GM23338 (cell line): ENCODE results near the gene DCUN1D2. TPM values are rescaled to one million over a fixed set of nuclear protein-coding genes. Genes with fewer than 3 reads are reported as not detected.

Source experiments
- ATAC-seq: fragments of 200-7000 bp; cut with Tn5 transposase; 3 replicates; pipeline ENCODE4 v1.9.1; 2020
- DNase-seq: peaks from one replicate; pipeline ENCODE4 v3.0.0-alpha.2; 2015; ENCODE audit warnings: low spot score
- H2AFZ ChIP-seq: fragments of 200-600 bp; sonication (generic); 2 replicates; pipeline ENCODE4 v1.8.0; 2016; ENCODE audit warnings: antibody characterized with exemption, mild to moderate bottlenecking, moderate library complexity
- H3F3A ChIP-seq: fragments of 200-600 bp; sonication (generic); replicated peaks from 2 replicates; pipeline ENCODE4 v1.8.0; 2017; ENCODE audit warnings: antibody characterized with exemption, mixed run types, low read depth
- H3K27ac ChIP-seq: fragments of 200-600 bp; sonication (generic); 2 replicates; pipeline ENCODE4 v1.6.1; 2016; ENCODE audit warnings: low read depth
- H3K27me3 ChIP-seq: fragments of 200-600 bp; sonication (generic); 2 replicates; pipeline ENCODE4 v1.8.0; 2016; ENCODE audit warnings: mild to moderate bottlenecking, mixed run types, moderate library complexity; ENCODE audit not compliant: insufficient read depth
- H3K36me3 ChIP-seq: fragments of 200-600 bp; sonication (generic); 2 replicates; pipeline ENCODE4 v1.8.0; 2016; ENCODE audit warnings: mild to moderate bottlenecking; ENCODE audit not compliant: insufficient read depth
- H3K4me1 ChIP-seq: fragments of 200-600 bp; sonication (generic); 2 replicates; pipeline ENCODE4 v1.8.0; 2016; ENCODE audit warnings: mild to moderate bottlenecking, moderate library complexity; ENCODE audit not compliant: insufficient read depth
- H3K4me2 ChIP-seq: fragments of 200-600 bp; sonication (generic); 2 replicates; pipeline ENCODE4 v1.7.1; 2017; ENCODE audit warnings: mixed run types
- H3K4me3 ChIP-seq: fragments of 200-600 bp; sonication (generic); 2 replicates; pipeline ENCODE4 v1.6.1; 2016; ENCODE audit warnings: mixed run types
- H3K79me2 ChIP-seq: fragments of 200-600 bp; sonication (generic); replicated peaks from 2 replicates; pipeline ENCODE4 v1.8.0; 2017; ENCODE audit warnings: mild to moderate bottlenecking; ENCODE audit not compliant: insufficient read depth
- H3K9me2 ChIP-seq: fragments of 200-600 bp; sonication (generic); 2 replicates; pipeline ENCODE4 v1.8.0; 2017; ENCODE audit not compliant: insufficient read depth
- H4K20me1 ChIP-seq: fragments of 200-600 bp; sonication (generic); replicated peaks from 2 replicates; pipeline ENCODE4 v1.8.0; 2017; ENCODE audit warnings: mild to moderate bottlenecking; ENCODE audit not compliant: insufficient read depth
- H3K27ac Mint-ChIP-seq: 2 replicates; pipeline ENCODE4 v1.8.0; 2020; ENCODE audit warnings: inconsistent platforms, mild to moderate bottlenecking, moderate library complexity, mixed read lengths
- H3K27me3 Mint-ChIP-seq: 3 replicates; pipeline ENCODE4 v1.8.0; 2022; ENCODE audit warnings: low read depth, mild to moderate bottlenecking, moderate library complexity, mixed read lengths, inconsistent platforms; ENCODE audit not compliant: insufficient read depth, poor library complexity
- H3K36me3 Mint-ChIP-seq: 3 replicates; pipeline ENCODE4 v1.8.0; 2021; ENCODE audit warnings: low read depth, mild to moderate bottlenecking, inconsistent platforms, moderate library complexity, mixed read lengths
- H3K4me1 Mint-ChIP-seq: 3 replicates; pipeline ENCODE4 v1.8.0; 2020; ENCODE audit warnings: mild to moderate bottlenecking, inconsistent platforms, mixed read lengths
- H3K4me3 Mint-ChIP-seq: 3 replicates; pipeline ENCODE4 v1.8.0; 2021; ENCODE audit warnings: moderate library complexity, mild to moderate bottlenecking, inconsistent platforms, mixed read lengths
- H3K9me3 Mint-ChIP-seq: 3 replicates; pipeline ENCODE4 v1.8.0; 2020; ENCODE audit warnings: moderate library complexity, mild to moderate bottlenecking, inconsistent platforms, mixed read lengths
- CREB1 ChIP-seq: fragments of 250-450 bp; sonication (Bioruptor Pico); IDR thresholded peaks from 2 replicates; pipeline ENCODE4 v1.5.0; 2020; ENCODE audit warnings: low read depth, mild to moderate bottlenecking, moderate library complexity
- EZH2phosphoT487 ChIP-seq: fragments of 200-600 bp; sonication (generic); IDR thresholded peaks from one replicate; pipeline ENCODE4 v1.8.1; 2018; ENCODE audit warnings: antibody characterized with exemption; ENCODE audit not compliant: unreplicated experiment
- JUNB ChIP-seq: IDR thresholded peaks from one replicate; pipeline ENCODE4 v1.6.1; 2016; ENCODE audit warnings: antibody characterized with exemption; ENCODE audit not compliant: unreplicated experiment
- NANOG ChIP-seq: IDR thresholded peaks from 2 replicates; pipeline ENCODE4 v1.6.1; 2016; ENCODE audit warnings: antibody characterized with exemption, borderline replicate concordance
- POLR2AphosphoS5 ChIP-seq: IDR thresholded peaks from 2 replicates; pipeline ENCODE4 v1.6.1; 2016; ENCODE audit warnings: antibody characterized with exemption, low read depth
- STAT1 ChIP-seq: IDR thresholded peaks from one replicate; pipeline ENCODE4 v1.6.1; 2016; ENCODE audit warnings: antibody characterized with exemption; ENCODE audit not compliant: unreplicated experiment
- ZNF114 ChIP-seq: fragments of 250-450 bp; sonication (Bioruptor Pico); IDR thresholded peaks from 2 replicates; pipeline ENCODE4 v1.5.0; 2020; ENCODE audit warnings: mild to moderate bottlenecking, moderate library complexity
- ZNF331 ChIP-seq: fragments of 250-450 bp; sonication (Bioruptor Pico); IDR thresholded peaks from 2 replicates; pipeline ENCODE4 v1.5.0; 2020; ENCODE audit warnings: low read depth, mild to moderate bottlenecking, moderate library complexity
- polyA plus RNA-seq: library from polyadenylated mRNA; unstranded; fragments of >200 nt; fragmentation: Nextera tagmentation; extraction: Ambion mirVana; gene quantifications from 2 replicates; pipeline ENCODE4 v1.2.1, GENCODE V29; 2016
- total RNA-seq: library from RNA; depleted of rRNA; stranded (reverse); fragments of >200 nt; shearing (Covaris generic); gene quantifications from 2 replicates; pipeline ENCODE4 v1.2.3, GENCODE V29; 2014
- TF ChIP-seq, protein P1 (sequence below), 2 experiments: fragments of 200-600 bp in 1 of 2; sonication (generic) in 1 of 2; conservative IDR thresholded peaks; 2 replicates each; pipeline versions ENCODE4 v1.5.1 to v1.6.1; 2016 to 2017; ENCODE audit warnings: antibody characterized with exemption in 2 of 2, low read depth in 2 of 2, mild to moderate bottlenecking in 2 of 2, moderate library complexity in 1 of 2
- TF ChIP-seq, protein P2 (sequence below): fragments of 250-450 bp; sonication (Bioruptor Pico); IDR thresholded peaks from 2 replicates; pipeline ENCODE4 v1.5.0; 2020; ENCODE audit warnings: mild to moderate bottlenecking, moderate library complexity
- TF ChIP-seq, protein P3 (sequence below): IDR thresholded peaks from 2 replicates; pipeline ENCODE4 v1.6.1; 2016; ENCODE audit warnings: antibody characterized with exemption

DCUN1D2 gene
- total and polyA plus RNA-seq, 2 experiments from 2014 or later: 12.3 to 38.0 TPM

DNA sequence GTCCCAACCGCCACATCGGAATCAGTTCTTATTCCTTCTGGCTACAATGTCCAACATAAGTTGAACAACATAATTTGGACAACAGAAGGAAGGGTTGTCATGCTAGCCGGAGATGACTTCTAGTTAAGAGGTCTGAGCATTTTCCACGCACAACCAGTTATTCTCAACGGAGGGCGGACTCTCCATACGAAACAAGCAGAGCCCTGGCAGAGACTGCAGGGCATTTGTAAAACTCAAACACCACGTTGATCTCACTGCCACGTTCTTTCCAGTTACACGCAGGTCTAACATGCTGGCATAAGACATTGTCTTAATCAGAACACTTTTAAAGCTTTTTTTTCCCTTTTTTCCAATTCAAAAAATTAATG, 38.3 kb upstream of the DCUN1D2 start:
- Histone ChIP-seq H3K79me2 (0 out of 2 replicates have a peak, but pooled peaks cover 2% of the 10 kb centered on the region), H3F3A (0 out of 2 replicates have a peak, but pooled peaks cover 4% of the 10 kb centered on the region), H3K4me1 (no peaks in the 10 kb centered on the region), H3K27me3 (no peaks in the 10 kb centered on the region), H3K36me3 (peaks cover 4% of the 10 kb centered on the region; the same call in 1 of the 2 replicates), H2AFZ (no peak overlapping the region), H3K27ac (0 out of 2 replicates have a peak overlapping the region, but pooled peaks have one; percentile 19), H3K9me2 (no peaks in the 10 kb centered on the region), H3K4me3 (no peak overlapping the region), H4K20me1 (peaks cover 15% of the 10 kb centered on the region), H3K4me2 (no peak overlapping the region)
- Mint-ChIP-seq H3K27me3 (peaks cover 3% of the 10 kb centered on the region), H3K9me3 (no peaks in the 10 kb centered on the region), H3K27ac (no peak overlapping the region), H3K36me3 (peaks cover 30% of the 10 kb centered on the region), H3K4me1 (peaks cover 16% of the 10 kb centered on the region), H3K4me3 (no peak overlapping the region)
- TF ChIP-seq, protein P1, sequence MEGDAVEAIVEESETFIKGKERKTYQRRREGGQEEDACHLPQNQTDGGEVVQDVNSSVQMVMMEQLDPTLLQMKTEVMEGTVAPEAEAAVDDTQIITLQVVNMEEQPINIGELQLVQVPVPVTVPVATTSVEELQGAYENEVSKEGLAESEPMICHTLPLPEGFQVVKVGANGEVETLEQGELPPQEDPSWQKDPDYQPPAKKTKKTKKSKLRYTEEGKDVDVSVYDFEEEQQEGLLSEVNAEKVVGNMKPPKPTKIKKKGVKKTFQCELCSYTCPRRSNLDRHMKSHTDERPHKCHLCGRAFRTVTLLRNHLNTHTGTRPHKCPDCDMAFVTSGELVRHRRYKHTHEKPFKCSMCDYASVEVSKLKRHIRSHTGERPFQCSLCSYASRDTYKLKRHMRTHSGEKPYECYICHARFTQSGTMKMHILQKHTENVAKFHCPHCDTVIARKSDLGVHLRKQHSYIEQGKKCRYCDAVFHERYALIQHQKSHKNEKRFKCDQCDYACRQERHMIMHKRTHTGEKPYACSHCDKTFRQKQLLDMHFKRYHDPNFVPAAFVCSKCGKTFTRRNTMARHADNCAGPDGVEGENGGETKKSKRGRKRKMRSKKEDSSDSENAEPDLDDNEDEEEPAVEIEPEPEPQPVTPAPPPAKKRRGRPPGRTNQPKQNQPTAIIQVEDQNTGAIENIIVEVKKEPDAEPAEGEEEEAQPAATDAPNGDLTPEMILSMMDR (conservative IDR thresholded peaks at IDR 0.05; ENCODE audit: low read depth in 2 of 2): no peak
- no peak for DNase-seq
- ATAC-seq: no peak

DNA sequence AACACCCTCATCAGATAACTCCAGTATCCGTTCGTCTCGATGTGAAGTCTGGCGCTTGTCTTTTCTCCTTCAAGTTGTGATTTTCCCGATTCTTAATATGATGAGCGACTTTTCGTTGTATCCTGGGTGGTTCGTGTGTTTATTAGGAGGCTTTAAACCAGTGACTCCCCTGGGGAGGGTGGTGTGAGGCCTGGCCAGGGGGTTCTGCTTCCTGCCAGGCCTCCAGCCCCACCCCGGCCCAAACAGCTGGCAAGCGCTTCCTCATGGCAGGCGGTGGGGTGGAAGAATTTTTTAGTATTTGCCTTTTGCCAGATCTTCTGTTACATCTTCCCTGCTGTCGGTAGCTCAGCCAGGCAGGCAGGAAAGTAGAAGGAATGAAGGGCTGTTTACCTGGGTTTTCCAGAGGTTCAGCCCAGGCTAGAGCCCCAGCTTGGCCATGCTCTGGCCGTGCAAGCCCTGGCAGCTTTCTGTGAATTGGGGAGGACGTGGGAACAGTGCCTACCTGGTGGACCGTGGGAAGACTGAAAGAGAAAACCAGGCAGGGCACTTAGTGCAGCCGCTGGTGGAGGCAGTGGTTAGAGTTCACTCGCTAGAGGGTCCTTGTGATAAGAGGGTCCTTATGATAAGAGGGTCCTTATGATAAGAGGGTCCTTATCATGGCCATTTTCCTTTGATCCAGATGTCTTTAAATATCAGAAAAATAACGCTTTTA, 37.7 kb upstream of the DCUN1D2 start:
- Histone ChIP-seq H4K20me1 (peaks cover 15% of the 10 kb centered on the region), H3K4me3 (no peak overlapping the region), H2AFZ (no peak overlapping the region), H3K4me2 (no peak overlapping the region), H3K27me3 (no peaks in the 10 kb centered on the region), H3K9me2 (no peaks in the 10 kb centered on the region), H3K27ac (no peak overlapping the region), H3K4me1 (no peaks in the 10 kb centered on the region), H3K36me3 (peaks cover 4% of the 10 kb centered on the region; the same call in 1 of the 2 replicates), H3K79me2 (peaks cover 8% of the 10 kb centered on the region; the same call in 1 of the 2 replicates), H3F3A (0 out of 2 replicates have a peak, but pooled peaks cover 4% of the 10 kb centered on the region)
- H3K27ac Mint-ChIP-seq: no peak overlapping the region
- H3K4me1 Mint-ChIP-seq: peaks cover 16% of the 10 kb centered on the region
- DNase-seq: no peak
- H3K36me3 Mint-ChIP-seq: peaks cover 29% of the 10 kb centered on the region
- H3K4me3 Mint-ChIP-seq: no peak overlapping the region
- peaks cover 3% of the 10 kb centered on the region for H3K27me3 Mint-ChIP-seq
- no peaks in the 10 kb centered on the region for H3K9me3 Mint-ChIP-seq
- no peak for ATAC-seq
- TF ChIP-seq POLR2AphosphoS5 (no peak), EZH2phosphoT487 (no peak), JUNB (no peak), ZNF331 (CRISPR knock-in tag) (no peak), CREB1 (CRISPR knock-in tag) (no peak), NANOG (no peak), ZNF114 (CRISPR knock-in tag) (no peak), STAT1 (no peak)
- TF ChIP-seq, protein P2, sequence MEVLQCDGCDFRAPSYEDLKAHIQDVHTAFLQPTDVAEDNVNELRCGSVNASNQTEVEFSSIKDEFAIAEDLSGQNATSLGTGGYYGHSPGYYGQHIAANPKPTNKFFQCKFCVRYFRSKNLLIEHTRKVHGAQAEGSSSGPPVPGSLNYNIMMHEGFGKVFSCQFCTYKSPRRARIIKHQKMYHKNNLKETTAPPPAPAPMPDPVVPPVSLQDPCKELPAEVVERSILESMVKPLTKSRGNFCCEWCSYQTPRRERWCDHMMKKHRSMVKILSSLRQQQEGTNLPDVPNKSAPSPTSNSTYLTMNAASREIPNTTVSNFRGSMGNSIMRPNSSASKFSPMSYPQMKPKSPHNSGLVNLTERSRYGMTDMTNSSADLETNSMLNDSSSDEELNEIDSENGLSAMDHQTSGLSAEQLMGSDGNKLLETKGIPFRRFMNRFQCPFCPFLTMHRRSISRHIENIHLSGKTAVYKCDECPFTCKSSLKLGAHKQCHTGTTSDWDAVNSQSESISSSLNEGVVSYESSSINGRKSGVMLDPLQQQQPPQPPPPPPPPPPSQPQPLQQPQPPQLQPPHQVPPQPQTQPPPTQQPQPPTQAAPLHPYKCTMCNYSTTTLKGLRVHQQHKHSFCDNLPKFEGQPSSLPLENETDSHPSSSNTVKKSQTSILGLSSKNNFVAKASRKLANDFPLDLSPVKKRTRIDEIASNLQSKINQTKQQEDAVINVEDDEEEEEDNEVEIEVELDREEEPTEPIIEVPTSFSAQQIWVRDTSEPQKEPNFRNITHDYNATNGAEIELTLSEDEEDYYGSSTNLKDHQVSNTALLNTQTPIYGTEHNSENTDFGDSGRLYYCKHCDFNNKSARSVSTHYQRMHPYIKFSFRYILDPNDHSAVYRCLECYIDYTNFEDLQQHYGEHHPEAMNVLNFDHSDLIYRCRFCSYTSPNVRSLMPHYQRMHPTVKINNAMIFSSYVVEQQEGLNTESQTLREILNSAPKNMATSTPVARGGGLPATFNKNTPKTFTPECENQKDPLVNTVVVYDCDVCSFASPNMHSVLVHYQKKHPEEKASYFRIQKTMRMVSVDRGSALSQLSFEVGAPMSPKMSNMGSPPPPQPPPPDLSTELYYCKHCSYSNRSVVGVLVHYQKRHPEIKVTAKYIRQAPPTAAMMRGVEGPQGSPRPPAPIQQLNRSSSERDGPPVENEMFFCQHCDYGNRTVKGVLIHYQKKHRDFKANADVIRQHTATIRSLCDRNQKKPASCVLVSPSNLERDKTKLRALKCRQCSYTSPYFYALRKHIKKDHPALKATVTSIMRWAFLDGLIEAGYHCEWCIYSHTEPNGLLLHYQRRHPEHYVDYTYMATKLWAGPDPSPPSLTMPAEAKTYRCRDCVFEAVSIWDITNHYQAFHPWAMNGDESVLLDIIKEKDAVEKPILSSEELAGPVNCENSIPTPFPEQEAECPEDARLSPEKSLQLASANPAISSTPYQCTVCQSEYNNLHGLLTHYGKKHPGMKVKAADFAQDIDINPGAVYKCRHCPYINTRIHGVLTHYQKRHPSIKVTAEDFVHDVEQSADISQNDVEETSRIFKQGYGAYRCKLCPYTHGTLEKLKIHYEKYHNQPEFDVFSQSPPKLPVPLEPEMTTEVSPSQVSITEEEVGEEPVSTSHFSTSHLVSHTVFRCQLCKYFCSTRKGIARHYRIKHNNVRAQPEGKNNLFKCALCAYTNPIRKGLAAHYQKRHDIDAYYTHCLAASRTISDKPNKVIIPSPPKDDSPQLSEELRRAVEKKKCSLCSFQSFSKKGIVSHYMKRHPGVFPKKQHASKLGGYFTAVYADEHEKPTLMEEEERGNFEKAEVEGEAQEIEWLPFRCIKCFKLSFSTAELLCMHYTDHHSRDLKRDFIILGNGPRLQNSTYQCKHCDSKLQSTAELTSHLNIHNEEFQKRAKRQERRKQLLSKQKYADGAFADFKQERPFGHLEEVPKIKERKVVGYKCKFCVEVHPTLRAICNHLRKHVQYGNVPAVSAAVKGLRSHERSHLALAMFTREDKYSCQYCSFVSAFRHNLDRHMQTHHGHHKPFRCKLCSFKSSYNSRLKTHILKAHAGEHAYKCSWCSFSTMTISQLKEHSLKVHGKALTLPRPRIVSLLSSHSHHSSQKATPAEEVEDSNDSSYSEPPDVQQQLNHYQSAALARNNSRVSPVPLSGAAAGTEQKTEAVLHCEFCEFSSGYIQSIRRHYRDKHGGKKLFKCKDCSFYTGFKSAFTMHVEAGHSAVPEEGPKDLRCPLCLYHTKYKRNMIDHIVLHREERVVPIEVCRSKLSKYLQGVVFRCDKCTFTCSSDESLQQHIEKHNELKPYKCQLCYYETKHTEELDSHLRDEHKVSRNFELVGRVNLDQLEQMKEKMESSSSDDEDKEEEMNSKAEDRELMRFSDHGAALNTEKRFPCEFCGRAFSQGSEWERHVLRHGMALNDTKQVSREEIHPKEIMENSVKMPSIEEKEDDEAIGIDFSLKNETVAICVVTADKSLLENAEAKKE (CRISPR knock-in tag): no peak
- TF ChIP-seq, protein P3, sequence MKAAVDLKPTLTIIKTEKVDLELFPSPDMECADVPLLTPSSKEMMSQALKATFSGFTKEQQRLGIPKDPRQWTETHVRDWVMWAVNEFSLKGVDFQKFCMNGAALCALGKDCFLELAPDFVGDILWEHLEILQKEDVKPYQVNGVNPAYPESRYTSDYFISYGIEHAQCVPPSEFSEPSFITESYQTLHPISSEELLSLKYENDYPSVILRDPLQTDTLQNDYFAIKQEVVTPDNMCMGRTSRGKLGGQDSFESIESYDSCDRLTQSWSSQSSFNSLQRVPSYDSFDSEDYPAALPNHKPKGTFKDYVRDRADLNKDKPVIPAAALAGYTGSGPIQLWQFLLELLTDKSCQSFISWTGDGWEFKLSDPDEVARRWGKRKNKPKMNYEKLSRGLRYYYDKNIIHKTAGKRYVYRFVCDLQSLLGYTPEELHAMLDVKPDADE: no peak
